SK-N-MC (cell line): ENCODE results near the gene NKAIN2.

Experiments
- EZH2 ChIP-seq: fragments of 200-600 bp; sonication (generic); IDR thresholded peaks from one replicate; pipeline ENCODE4 v1.6.1; 2017; ENCODE audit warnings: antibody characterized with exemption
- POLR2AphosphoS5 ChIP-seq: IDR thresholded peaks from 2 replicates; pipeline ENCODE4 v1.6.1; 2012; ENCODE audit warnings: mild to moderate bottlenecking, low read depth, low read length, borderline replicate concordance

GRCh38 chr6:124792386-124792785 lies 988.7 kb downstream of the NKAIN2 start:
- TF ChIP-seq POLR2AphosphoS5 (no peak), EZH2 (no peak)
